NOMO-1 treated with dmso at 0.1 percent for 144 hours (cell line): ENCODE data around the gene TMPRSS11B.
"Not testable (repeated sequence)": the region's sequence is repeated elsewhere in the genome, so short reads cannot be mapped to it uniquely, and the experiment has no call there.

ENCODE experiments used
- DNase-seq: peaks from one replicate; lab custom pipeline; 2025; ENCODE audit not compliant: unreplicated experiment; lab: John Stamatoyannopoulos, UW

The TMPRSS11B gene

GRCh38 chr4:68245594-68245993 is at the start of gene TMPRSS11B:
TMPRSS11B (minus strand) TSS chr4:68245694; CDS start chr4:68245558, 136 bp downstream.
- DNase-seq, result no peak

- no peak for DNase-seq
Observed at GRCh38 chr4:68291256-68291655, 45.8 kb upstream of the TMPRSS11B start.

- no peak for DNase-seq
Observed at GRCh38 chr4:68288393-68288740, 42.9 kb upstream of the TMPRSS11B start.

GRCh38 chr4:68287704-68288392 is 42.4 kb upstream of the TMPRSS11B start:
- DNase-seq, result no peak

- DNase-seq, result no peak
Observed at GRCh38 chr4:68283714-68284113, 38.2 kb upstream of the TMPRSS11B start.

GRCh38 chr4:68283095-68283494 is 37.6 kb upstream of the TMPRSS11B start:
- no peak for DNase-seq

- DNase-seq, result not testable (repeated sequence)
Observed at GRCh38 chr4:68281796-68282740, 36.6 kb upstream of the TMPRSS11B start.

GRCh38 chr4:68278029-68278428 is 32.5 kb upstream of the TMPRSS11B start:
- no peak for DNase-seq

GRCh38 chr4:68277627-68278026 is 32.1 kb upstream of the TMPRSS11B start:
- DNase-seq, result no peak

GRCh38 chr4:68272860-68273259 is 27.4 kb upstream of the TMPRSS11B start:
- DNase-seq, result no peak

- DNase-seq, result no peak
Observed at GRCh38 chr4:68272380-68272779, 26.9 kb upstream of the TMPRSS11B start.

- DNase-seq, result no peak
Observed at GRCh38 chr4:68271851-68272357, 26.4 kb upstream of the TMPRSS11B start.

GRCh38 chr4:68267433-68267944 is 22.0 kb upstream of the TMPRSS11B start:
- DNase-seq, result no peak

GRCh38 chr4:68264875-68265565 is 19.5 kb upstream of the TMPRSS11B start:
- DNase-seq, result no peak

GRCh38 chr4:68259191-68259590 is 13.7 kb upstream of the TMPRSS11B start:
- DNase-seq, result no peak

- DNase-seq, result no peak
Observed at GRCh38 chr4:68257719-68258118, 12.2 kb upstream of the TMPRSS11B start.

- DNase-seq, result no peak
Observed at GRCh38 chr4:68256284-68256683, 10.8 kb upstream of the TMPRSS11B start.

- DNase-seq, result no peak
Observed at GRCh38 chr4:68250151-68250930, 4.8 kb upstream of the TMPRSS11B start.

- DNase-seq, result no peak
Observed at GRCh38 chr4:68249434-68249833, 3.9 kb upstream of the TMPRSS11B start.

GRCh38 chr4:68240620-68241019 is 4.9 kb downstream of the TMPRSS11B start:
- no peak for DNase-seq
